Neural cell (in vitro differentiated cells): ENCODE results near the gene RGL3.

Experiments
- CTCF ChIP-seq: fragments of 450-650 bp; IDR thresholded peaks from 2 replicates; pipeline ENCODE4 v1.5.1; 2014; ENCODE audit warnings: antibody characterized with exemption, mild to moderate bottlenecking, moderate library complexity; ENCODE audit not compliant: poor library complexity, severe bottlenecking
- EP300 ChIP-seq: fragments of 450-650 bp; conservative IDR thresholded peaks from 2 replicates; pipeline ENCODE4 v1.6.1; 2014; ENCODE audit warnings: antibody characterized with exemption, mild to moderate bottlenecking, moderate library complexity; ENCODE audit not compliant: poor library complexity, severe bottlenecking
- EZH2 ChIP-seq: fragments of 200-600, 300-800 bp; shearing (Covaris generic), sonication (generic); IDR thresholded peaks from 2 replicates; pipeline ENCODE4 v1.6.1; 2014; ENCODE audit warnings: antibody characterized with exemption, low read length, borderline replicate concordance, mild to moderate bottlenecking; ENCODE audit not compliant: insufficient read depth, poor library complexity, severe bottlenecking
- MXI1 ChIP-seq: fragments of 450-650 bp; conservative IDR thresholded peaks from 2 replicates; pipeline ENCODE4 v1.6.1; 2014; ENCODE audit warnings: antibody characterized with exemption, mild to moderate bottlenecking; ENCODE audit not compliant: poor library complexity, severe bottlenecking
- POLR2AphosphoS5 ChIP-seq: IDR thresholded peaks from 2 replicates; pipeline ENCODE4 v1.6.1; 2012
- SMC3 ChIP-seq: fragments of 450-650 bp; conservative IDR thresholded peaks from 2 replicates; pipeline ENCODE4 v1.6.1; 2014; ENCODE audit warnings: antibody characterized with exemption, mild to moderate bottlenecking, moderate library complexity; ENCODE audit not compliant: poor library complexity
- TAF1 ChIP-seq: IDR thresholded peaks from 2 replicates; pipeline ENCODE4 v1.6.1; 2012; ENCODE audit warnings: low read depth

- TF ChIP-seq CTCF (no peak), EP300 (no peak), MXI1 (no peak), SMC3 (no peak), POLR2AphosphoS5 (no peak), EZH2 (no peak), TAF1 (no peak)
Measured at GRCh38 chr19:11437955-11438354, 18.8 kb upstream of the RGL3 start.
